GM18508 (cell line): ENCODE measurements around the gene SSR2.
"Not testable (repeated sequence)": the region's sequence is repeated elsewhere in the genome, so short reads cannot be mapped to it uniquely, and the experiment has no call there.

ENCODE experiments used
- ATAC-seq: cut with Tn5 transposase; IDR thresholded peaks from one replicate; pipeline ENCODE4 v1.9.1; 2021; ENCODE audit warnings: moderate number of reproducible peaks; ENCODE audit not compliant: insufficient read depth, unreplicated experiment

SSR2 gene

GRCh38 chr1:156001021-156001661 lies 19.6 kb downstream of the SSR2 start:
- ATAC-seq = no peak

GRCh38 chr1:155999964-156000363 lies 20.8 kb downstream of the SSR2 start:
- no peak for ATAC-seq

- ATAC-seq = no peak
Measured at GRCh38 chr1:155996166-155996565, 24.6 kb downstream of the SSR2 start.

GRCh38 chr1:155993595-155993994 lies 27.2 kb downstream of the SSR2 start:
- no peak for ATAC-seq

GRCh38 chr1:155990005-155990739 lies 30.6 kb downstream of the SSR2 start:
- no peak for ATAC-seq

GRCh38 chr1:155989242-155990004 lies 31.3 kb downstream of the SSR2 start:
- ATAC-seq = no peak

GRCh38 chr1:155984903-155985645 lies 35.7 kb downstream of the SSR2 start:
- not testable (repeated sequence) for ATAC-seq

- ATAC-seq = no peak
Measured at GRCh38 chr1:155984341-155984740, 36.4 kb downstream of the SSR2 start.

- no peak for ATAC-seq
Measured at GRCh38 chr1:155983191-155984024, 37.3 kb downstream of the SSR2 start.

- ATAC-seq = no peak
Measured at GRCh38 chr1:155982106-155982505, 38.6 kb downstream of the SSR2 start.

GRCh38 chr1:155981266-155982088 lies 39.3 kb downstream of the SSR2 start:
- no peak for ATAC-seq

- ATAC-seq = no peak
Measured at GRCh38 chr1:155979597-155980343, 41.0 kb downstream of the SSR2 start.

GRCh38 chr1:155978973-155979429 lies 41.8 kb downstream of the SSR2 start:
- no peak for ATAC-seq

GRCh38 chr1:155978325-155978972 lies 42.3 kb downstream of the SSR2 start, which contains the start of gene ARHGEF2:
Gene ARHGEF2 (minus strand): TSS chr1:155978547. CDS start chr1:155978427, 120 bp downstream.
- no peak for ATAC-seq

- ATAC-seq = no peak
Measured at GRCh38 chr1:155977690-155978324, 42.9 kb downstream of the SSR2 start.

GRCh38 chr1:155976913-155977689 lies 43.6 kb downstream of the SSR2 start:
- ATAC-seq = no peak
